Suprapubic skin (tissue), 3 donors: ENCODE measurements around the gene ESPL1.

Source experiments
- CTCF ChIP-seq, 2 donors: fragments of 200-600 bp in 1 of 2; fragments of 450-650 bp in 1 of 2; sonication (generic) in 1 of 2; IDR thresholded peaks; one replicate each; pipeline ENCODE4 v1.5.1; 2016 to 2019; ENCODE audit warnings: antibody characterized with exemption in 2 of 2, mild to moderate bottlenecking in 1 of 2, moderate library complexity in 1 of 2
- EP300 ChIP-seq: sonication (generic); formaldehyde crosslinking; IDR thresholded peaks from one replicate; pipeline ENCODE4 v1.6.1; 2017; ENCODE audit warnings: antibody characterized with exemption
- POLR2A ChIP-seq, 2 donors: fragments of 450-650 bp; IDR thresholded peaks; one replicate each; pipeline ENCODE4 v1.6.1; 2017; ENCODE audit warnings: antibody characterized with exemption in 2 of 2, mild to moderate bottlenecking in 2 of 2, moderate library complexity in 2 of 2

GRCh38 chr12:53230108-53230845, 37.8 kb upstream of the ESPL1 start:
- TF ChIP-seq EP300 (no peak), CTCF (IDR thresholded peaks at IDR 0.05) (no peak), POLR2A (IDR thresholded peaks at IDR 0.05) (no peak)
